HG03442 (cell line): ENCODE measurements around the gene AFAP1.

Experiments
- ATAC-seq: cut with Tn5 transposase; IDR thresholded peaks from one replicate; pipeline ENCODE4 v1.9.1; 2021; ENCODE audit warnings: mild to moderate bottlenecking, moderate library complexity; ENCODE audit not compliant: unreplicated experiment

Gene AFAP1

GRCh38 chr4:7761720-7762119 is 177.9 kb downstream of the AFAP1 start:
- ATAC-seq = peak; percentile 80

DNA sequence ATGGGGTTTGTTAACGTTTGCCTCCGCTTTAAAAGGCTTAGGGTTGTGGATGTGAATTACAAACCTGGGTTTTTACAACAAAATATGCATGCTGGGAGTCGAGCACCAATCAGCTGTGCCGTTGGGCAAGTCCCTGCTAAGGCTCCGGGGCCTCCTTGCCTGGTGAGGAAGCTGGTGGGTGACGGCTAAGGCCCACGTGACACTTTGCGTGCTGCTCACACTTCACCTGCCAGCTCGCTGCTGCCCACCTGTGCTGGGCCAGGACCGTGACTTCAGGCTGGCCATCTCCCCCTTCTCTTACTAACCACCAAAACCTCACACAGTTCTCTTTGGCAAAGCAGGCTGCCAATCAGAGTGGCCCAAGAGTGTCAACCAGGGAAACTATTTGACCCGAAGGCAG is 178.3 kb downstream of the AFAP1 start:
- no peak for ATAC-seq

- ATAC-seq = no peak
Measured at GRCh38 chr4:7760706-7761105, 179.0 kb downstream of the AFAP1 start.

DNA sequence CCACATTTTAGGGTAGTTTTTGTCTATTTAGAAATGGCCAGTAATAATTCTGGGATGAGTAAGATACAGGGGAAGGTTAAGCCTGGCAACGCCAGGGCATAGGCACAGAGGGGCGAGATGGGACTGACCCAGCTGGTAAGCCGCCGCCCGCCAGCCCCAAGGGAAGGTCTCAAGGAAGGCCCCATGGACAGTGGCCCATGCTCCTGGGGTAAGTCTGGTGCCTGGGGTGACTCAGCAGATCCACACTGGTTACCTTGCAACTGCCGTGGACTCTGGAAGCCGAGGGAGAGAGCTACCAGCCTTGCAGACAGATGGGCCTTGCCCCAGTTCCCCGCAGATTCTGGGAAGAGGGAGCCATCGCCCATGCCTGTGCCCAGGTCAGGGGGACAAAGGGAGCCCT is 179.4 kb downstream of the AFAP1 start:
- no peak for ATAC-seq

DNA sequence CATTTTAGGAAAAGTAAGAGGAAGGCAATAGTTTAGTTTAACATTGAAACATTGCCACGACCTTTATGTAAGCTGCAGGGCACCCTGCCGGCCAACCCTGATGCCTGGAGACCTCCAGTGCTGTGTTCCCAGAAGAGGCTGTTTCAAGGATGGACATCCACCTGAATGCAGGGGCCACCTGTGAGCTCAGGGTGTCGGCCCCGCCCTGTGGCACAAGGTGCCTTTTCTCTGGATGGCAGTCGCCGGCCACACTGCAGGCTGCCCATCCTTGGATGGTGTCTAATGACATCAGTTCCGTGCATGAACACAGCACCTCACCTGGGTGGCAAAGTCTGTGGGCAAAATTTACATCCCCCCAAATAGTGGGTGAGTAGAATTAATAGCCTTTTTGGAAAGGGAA is 180.0 kb downstream of the AFAP1 start:
- ATAC-seq = no peak

GRCh38 chr4:7759216-7759615 is 180.4 kb downstream of the AFAP1 start:
- ATAC-seq = peak; percentile 53

DNA sequence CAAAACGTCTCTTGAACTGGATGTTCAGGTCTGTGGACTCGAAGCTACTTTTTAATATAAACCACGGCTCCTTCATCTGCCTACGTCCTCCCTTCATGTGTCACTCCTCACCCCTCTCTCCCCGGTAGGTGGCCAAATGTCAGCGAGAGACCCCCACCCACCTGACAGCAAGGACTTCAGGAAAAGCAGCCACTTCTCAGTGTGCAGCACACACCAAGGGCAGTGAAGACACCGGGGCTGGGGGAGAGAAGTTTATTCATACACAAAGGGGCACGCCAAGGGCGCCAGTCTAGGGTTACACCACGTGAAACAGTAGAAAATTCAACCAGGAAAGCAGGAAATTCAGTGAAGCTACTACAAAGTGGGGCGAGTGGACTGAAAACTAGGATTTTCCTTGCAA is 181.2 kb downstream of the AFAP1 start:
- no peak for ATAC-seq

GRCh38 chr4:7757501-7758471 is 181.9 kb downstream of the AFAP1 start:
- ATAC-seq = no peak

DNA sequence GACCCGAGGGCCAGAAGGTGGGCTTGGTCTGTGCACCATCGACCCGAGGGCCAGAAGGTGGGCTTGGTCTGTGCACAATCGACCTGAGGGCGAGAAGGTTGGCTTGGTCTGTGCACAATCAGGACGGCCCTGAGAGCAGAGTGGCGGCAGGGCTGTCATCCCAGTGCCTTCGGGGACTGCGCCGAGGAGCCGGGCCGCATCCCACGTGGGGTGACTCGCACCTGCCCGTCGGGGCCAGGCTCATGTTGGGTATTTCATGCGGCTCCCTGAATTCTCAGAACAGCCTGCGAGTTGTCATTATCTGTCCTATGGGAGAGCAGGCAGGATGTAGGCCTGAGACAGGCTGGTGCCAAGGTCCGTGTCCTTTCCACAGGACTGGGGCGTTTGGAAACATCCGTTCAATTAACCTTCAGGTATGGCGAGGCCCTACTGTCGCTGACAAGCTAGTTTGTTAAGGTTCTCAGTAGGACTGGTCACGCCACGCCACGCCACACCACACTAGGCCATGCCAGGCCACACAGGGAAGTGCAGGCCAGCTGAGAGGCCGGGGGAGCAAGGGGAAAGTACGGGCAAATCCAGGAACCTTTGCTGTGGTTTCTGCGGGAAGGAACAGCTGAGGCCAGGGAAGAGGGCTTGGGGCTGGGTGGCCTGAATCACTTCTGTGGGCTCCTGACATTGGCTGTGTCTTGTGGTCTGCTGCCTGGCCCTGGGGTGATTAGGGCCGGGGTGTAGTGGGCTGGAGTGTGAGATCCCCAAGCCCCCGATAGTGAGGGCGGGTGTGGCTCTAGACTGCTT is 182.9 kb downstream of the AFAP1 start:
- no peak for ATAC-seq

DNA sequence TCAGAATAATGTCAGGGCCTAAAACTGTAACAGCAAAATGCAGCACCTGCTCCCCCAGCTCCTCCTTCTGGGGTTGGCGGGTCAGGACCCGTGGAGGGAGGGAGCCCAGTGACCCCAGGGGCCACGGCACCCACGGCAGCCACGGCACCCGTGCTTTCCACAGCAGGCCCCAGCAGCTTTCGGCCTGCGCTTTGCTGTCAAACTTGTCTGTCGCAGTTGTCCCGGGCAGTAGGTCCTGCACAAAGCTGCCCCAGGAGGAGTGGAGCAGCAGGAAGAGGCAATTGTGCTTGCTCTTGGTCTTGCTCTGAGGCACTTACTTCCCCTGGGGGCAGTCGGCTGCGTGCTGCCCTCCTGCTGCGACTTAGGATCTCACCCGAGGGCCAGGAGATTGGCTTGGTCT is 183.6 kb downstream of the AFAP1 start:
- ATAC-seq = no peak

GRCh38 chr4:7755561-7755960 is 184.1 kb downstream of the AFAP1 start:
- no peak for ATAC-seq

DNA sequence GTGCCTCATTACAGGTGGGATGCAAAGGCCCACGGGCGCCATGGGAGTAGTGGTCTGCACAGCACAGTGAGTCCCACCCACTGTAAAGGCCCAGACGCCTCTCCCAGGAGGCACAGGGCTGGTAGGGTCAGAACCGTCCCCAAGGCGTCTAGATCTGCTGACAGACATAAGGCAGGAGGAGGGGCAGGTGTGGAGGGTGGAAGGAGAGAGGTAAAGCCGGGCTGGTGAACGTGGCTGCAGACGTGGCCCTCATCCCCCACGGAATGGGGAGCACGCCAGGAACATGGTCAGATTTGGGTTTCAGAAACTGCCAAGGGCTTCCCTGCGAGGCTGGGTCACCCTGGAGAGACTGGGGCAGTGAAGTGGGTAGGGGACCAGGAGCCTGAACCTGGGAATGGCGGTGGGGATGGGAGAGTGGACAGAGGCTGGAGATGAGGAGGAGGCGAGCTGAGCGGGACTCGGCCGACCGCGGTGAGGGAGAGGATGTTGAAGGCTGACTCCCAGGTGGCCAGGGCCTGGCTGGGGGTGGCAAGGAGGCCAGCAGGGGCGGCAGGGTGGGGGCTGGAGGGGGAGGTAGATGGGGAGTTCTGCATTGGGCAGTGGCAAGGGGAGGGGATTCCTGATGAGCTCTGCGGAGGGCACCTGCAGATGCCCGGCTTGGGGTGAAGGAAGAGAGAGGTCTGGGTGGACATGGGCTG is 184.9 kb downstream of the AFAP1 start:
- ATAC-seq = no peak

- ATAC-seq = no peak
Measured at GRCh38 chr4:7753931-7754465, 185.7 kb downstream of the AFAP1 start.

DNA sequence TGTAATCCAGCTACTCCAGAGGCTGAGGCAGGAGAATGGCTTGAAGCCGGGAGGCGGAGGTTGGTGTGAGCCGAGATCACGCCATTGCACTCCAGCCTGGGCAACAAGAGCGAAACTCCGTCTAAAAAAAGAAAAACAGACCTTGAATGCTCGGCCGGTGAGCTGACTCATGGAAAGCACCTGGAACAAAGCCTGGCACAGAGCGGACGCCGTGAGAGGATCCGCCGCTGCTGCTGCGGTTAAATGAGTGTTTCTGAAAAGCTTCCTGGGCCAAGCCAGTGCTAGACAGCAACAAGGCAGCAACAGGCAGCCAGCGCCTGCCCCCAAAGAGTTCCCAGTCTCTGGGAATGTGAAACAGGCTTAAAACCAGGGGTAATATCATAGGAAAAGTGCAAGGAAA is 186.4 kb downstream of the AFAP1 start:
- no peak for ATAC-seq

DNA sequence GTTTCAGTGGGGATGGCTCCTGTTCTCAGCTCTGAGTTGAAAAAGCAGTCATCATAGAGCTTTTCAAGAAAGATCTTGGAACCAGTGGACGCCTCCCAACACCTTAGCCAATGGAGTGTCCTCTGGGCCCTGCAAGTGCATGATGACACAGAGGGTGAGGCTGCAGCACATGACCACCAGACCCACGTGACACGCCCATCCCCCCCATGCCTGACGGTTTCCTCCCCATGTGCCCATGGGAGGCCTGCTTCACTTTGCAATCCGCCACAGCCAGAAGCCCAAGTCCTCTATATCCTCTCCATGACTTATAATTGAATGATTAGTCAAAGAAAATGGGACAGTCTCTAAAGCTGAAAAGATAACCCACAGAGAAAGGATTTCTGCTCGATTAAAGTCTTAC is 187.0 kb downstream of the AFAP1 start:
- ATAC-seq = no peak

- ATAC-seq = no peak
Measured at GRCh38 chr4:7750972-7751371, 188.7 kb downstream of the AFAP1 start.

DNA sequence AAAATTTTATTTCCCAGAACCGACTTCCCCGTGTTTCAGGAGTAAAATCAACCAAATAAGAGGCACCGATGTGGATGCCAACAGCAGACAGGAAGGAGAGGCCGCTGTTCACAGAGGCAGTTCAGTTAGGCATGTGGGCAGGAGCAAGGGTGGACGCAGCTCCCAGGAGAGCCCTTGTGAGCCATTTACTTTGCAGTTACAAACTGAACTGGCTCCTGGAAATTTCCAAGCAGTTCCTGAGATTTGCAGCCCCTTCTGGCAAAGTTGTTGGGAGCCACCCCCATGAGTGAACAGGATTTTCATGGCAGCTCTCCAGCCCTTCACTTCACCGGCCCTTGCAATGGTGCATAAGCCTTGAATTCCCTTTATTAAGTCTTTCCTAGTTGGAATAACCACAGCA is 189.1 kb downstream of the AFAP1 start:
- ATAC-seq = no peak

- ATAC-seq = no peak
Measured at GRCh38 chr4:7747566-7747965, 192.1 kb downstream of the AFAP1 start.

DNA sequence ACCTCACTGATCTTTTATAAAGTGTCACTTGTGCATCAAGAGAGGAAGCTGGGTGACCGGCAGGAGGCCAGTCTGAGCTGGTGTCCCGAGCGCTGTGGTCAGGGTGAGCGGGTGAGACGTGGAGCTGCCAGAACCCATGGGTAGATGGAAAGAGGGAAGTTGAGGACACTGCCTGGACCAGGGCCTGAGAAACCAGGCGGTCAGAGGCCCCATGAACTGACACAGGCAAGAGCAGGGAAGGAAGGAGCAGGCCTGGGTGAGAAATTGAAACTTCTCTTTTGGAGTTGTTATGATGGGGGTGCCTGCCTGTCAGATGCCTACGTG is 192.6 kb downstream of the AFAP1 start:
- ATAC-seq = no peak

DNA sequence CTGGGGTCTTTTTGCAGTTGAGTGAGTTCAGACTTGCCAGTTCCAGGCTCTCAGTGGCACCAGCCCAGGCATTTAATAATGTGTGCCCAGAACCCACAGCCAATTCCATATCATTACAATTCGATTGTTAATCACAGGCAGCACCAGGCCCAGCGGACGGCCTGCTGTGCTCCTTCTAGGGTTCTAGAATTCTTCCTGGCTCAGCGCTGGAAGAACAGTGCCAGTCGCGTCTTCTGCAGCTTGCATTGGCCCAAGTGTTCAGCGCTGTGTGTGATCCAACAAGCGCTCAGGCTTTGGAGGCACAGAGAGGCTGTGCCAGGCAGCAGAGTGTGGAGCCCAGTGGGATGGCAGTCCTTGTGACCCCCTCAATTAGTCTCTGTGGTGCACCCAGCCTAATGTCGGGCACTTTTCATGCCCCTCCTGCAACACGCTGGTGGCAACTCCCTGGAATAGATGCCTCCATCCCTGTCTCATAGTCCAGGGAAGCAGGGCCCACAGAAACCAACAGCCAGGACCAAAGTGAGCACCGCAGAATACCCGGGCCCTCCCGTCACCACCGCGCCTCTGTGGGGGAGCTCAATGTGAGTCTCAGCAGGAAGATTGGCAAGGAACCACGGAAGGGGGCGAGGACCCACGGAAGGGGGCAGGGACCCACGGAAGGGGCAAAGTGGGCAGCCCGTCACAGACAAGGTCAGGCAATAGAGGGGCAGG is 193.2 kb downstream of the AFAP1 start:
- no peak for ATAC-seq
